Progenitor cell of endocrine pancreas (in vitro differentiated cells): ENCODE results near the gene CIAO3. TPM values are rescaled to one million over a fixed set of nuclear protein-coding genes. Genes with fewer than 3 reads are reported as not detected.
"Not testable (repeated sequence)": the region's sequence is repeated elsewhere in the genome, so short reads cannot be mapped to it uniquely, and the experiment has no call there.

Experiments
- DNase-seq: peaks from one replicate; pipeline ENCODE4 v3.0.0; 2021; ENCODE audit warnings: low spot score; ENCODE audit not compliant: unreplicated experiment
- H3K27ac Mint-ChIP-seq: 2 replicates; pipeline ENCODE4 v1.8.0; 2021; ENCODE audit warnings: mild to moderate bottlenecking, moderate library complexity, mixed read lengths
- H3K27me3 Mint-ChIP-seq: 2 replicates; pipeline ENCODE4 v1.8.0; 2021; ENCODE audit warnings: mixed read lengths
- H3K36me3 Mint-ChIP-seq: 2 replicates; pipeline ENCODE4 v1.8.0; 2022; ENCODE audit warnings: mixed read lengths; ENCODE audit not compliant: insufficient read depth
- H3K4me1 Mint-ChIP-seq: 2 replicates; pipeline ENCODE4 v1.8.0; 2021; ENCODE audit warnings: low read depth, mixed read lengths
- H3K4me3 Mint-ChIP-seq: 2 replicates; pipeline ENCODE4 v1.8.0; 2021; ENCODE audit warnings: low read depth, mild to moderate bottlenecking, moderate library complexity, mixed read lengths
- H3K9me3 Mint-ChIP-seq: 2 replicates; pipeline ENCODE4 v1.8.0; 2021; ENCODE audit warnings: low read depth, mixed read lengths
- total RNA-seq: library from RNA; stranded (reverse); gene quantifications from 2 replicates; pipeline ENCODE4 v1.2.1, GENCODE V29; 2021
- TF ChIP-seq, protein P1 (sequence below): fragments of 200-600 bp; sonication (generic); IDR thresholded peaks from one replicate; pipeline ENCODE4 v1.5.0; 2021; ENCODE audit warnings: antibody characterized with exemption, mild to moderate bottlenecking; ENCODE audit not compliant: unreplicated experiment

Gene CIAO3
- total RNA-seq, 1 donor from 2014 or later, result 44.0 TPM

DNA sequence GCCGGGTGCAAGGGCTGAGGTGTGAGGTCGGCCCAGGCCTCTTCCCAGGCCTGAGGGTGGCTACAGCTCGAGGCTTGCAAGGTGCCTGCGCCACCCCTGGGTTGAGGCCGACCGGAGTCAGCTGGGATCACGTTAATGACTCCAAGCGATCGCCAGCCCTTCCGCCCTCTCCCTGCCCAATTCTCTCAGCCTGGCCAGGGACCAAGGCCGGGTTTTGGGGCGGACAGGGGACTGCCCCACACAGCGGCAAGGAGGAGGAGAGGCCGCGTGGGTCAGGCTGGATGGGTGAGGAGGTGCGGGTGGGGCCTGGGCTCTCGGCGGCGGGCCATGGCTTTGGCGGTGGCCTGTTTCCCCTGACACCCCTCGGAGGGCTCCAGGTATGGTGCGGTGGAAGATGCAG lies 47.4 kb downstream of the CIAO3 start:
- Mint-ChIP-seq H3K27ac (no peak overlapping the region), H3K4me1 (peaks cover 5% of the 10 kb centered on the region), H3K27me3 (peaks cover 49% of the 10 kb centered on the region), H3K4me3 (no peak overlapping the region), H3K36me3 (no peaks in the 10 kb centered on the region), H3K9me3 (no peaks in the 10 kb centered on the region)
- DNase-seq, result no peak
- TF ChIP-seq, protein P1, sequence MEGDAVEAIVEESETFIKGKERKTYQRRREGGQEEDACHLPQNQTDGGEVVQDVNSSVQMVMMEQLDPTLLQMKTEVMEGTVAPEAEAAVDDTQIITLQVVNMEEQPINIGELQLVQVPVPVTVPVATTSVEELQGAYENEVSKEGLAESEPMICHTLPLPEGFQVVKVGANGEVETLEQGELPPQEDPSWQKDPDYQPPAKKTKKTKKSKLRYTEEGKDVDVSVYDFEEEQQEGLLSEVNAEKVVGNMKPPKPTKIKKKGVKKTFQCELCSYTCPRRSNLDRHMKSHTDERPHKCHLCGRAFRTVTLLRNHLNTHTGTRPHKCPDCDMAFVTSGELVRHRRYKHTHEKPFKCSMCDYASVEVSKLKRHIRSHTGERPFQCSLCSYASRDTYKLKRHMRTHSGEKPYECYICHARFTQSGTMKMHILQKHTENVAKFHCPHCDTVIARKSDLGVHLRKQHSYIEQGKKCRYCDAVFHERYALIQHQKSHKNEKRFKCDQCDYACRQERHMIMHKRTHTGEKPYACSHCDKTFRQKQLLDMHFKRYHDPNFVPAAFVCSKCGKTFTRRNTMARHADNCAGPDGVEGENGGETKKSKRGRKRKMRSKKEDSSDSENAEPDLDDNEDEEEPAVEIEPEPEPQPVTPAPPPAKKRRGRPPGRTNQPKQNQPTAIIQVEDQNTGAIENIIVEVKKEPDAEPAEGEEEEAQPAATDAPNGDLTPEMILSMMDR, result no peak

DNA sequence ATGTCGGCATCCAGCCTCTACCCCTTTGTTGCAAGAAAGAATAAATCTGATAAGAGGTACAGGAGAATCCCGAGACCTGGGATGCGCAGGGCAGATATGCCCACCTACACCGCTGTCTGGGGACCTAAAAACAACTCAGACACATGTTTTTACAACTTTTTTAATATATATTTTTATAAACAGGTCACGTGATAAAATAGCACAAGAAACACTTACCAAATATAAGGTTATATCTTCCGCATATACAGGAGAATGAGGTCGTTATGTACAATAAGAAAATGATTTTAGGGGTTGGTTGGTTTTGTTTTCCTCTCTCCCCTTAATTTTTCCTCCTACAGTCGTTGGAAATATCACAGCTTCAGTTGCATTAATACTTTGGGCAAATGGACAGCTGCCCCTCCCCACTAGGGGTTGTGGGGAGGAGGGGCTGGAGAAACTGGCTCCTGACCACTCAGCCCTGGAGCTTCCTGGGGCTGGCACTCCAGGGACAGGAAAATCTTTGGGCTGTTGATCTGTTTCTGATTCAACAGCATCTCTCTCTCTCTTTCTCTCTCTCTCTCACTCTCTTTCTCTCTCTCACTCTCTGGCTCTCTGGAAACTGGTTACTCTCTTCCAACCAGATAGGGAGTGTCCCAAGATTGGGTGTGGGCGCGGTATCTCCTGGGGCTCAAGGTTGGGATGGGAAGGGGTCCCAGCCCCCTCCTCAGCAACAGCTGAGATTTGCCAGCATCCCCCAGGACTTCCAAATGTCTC lies 48.3 kb downstream of the CIAO3 start:
- Mint-ChIP-seq H3K4me3 (no peak overlapping the region), H3K36me3 (no peaks in the 10 kb centered on the region), H3K27me3 (peaks cover 41% of the 10 kb centered on the region), H3K9me3 (no peaks in the 10 kb centered on the region), H3K4me1 (peaks cover 5% of the 10 kb centered on the region), H3K27ac (no peak overlapping the region)
- DNase-seq, result no peak
- TF ChIP-seq, protein P1, result no peak

- not testable (repeated sequence) for H3K27ac Mint-ChIP-seq, DNase-seq, H3K4me1 Mint-ChIP-seq, H3K36me3 Mint-ChIP-seq, H3K9me3 Mint-ChIP-seq
- peak overlapping the region; percentile 85 for H3K4me3 Mint-ChIP-seq
- H3K27me3 Mint-ChIP-seq, result peaks cover 32% of the 10 kb centered on the region
Observed at GRCh38 chr16:691242-691641, 49.6 kb downstream of the CIAO3 start.

DNA sequence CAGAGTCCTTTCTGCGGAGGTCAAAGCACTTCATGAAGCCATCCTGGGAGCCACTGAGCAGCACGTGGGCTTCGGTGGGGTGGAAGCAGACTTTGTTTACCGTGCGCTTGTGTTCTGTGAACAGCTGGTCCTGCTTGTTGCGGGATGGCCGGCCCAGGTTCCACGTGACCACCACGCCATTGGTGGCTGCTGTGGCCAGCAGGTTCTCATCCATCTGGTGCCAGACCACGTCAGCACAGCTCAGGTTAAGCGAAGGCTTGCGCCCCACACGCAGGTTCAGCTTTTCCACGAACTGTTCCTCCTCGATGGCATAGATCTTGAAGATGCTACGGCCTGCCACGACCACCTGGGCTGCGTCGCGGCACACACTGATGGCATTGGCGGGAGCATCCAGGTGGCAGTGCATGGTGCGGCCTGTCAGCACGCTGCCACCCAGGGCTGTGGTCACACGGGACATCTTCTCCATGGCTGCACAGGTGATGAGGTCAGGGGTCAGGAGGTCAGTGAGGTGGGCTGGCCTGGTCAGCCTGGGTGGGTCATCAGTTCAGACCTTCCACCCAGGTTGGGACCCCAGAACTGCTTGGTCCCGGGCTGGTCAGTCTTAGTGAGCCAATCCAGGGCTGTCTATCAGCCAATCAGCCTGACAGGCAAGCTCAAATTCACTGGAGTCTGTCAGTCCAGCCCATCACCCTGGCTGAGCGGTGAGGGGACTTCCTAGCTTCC lies 51.5 kb downstream of the CIAO3 start:
- peak overlapping the region; percentile 85 for H3K4me3 Mint-ChIP-seq
- DNase-seq, result no peak
- TF ChIP-seq, protein P1, result no peak
- no peak overlapping the region for H3K27ac Mint-ChIP-seq
- peaks cover 7% of the 10 kb centered on the region for H3K4me1 Mint-ChIP-seq
- peaks cover 23% of the 10 kb centered on the region for H3K27me3 Mint-ChIP-seq
- no peaks in the 10 kb centered on the region for H3K9me3 Mint-ChIP-seq
- H3K36me3 Mint-ChIP-seq, result peaks cover 3% of the 10 kb centered on the region

- H3K27me3 Mint-ChIP-seq, result peaks cover 13% of the 10 kb centered on the region
- TF ChIP-seq, protein P1, result no peak
- peaks cover 8% of the 10 kb centered on the region for H3K4me1 Mint-ChIP-seq
- no peak overlapping the region for H3K4me3 Mint-ChIP-seq
- H3K36me3 Mint-ChIP-seq, result peaks cover 4% of the 10 kb centered on the region
- no peak for DNase-seq
- H3K27ac Mint-ChIP-seq, result no peak overlapping the region
- H3K9me3 Mint-ChIP-seq, result no peaks in the 10 kb centered on the region
Observed at GRCh38 chr16:687499-687898, 53.3 kb downstream of the CIAO3 start.
